B cell (primary cell): ENCODE data around the gene UPB1.

Experiments used
- EZH2 ChIP-seq: IDR thresholded peaks from 2 replicates; pipeline ENCODE4 v1.6.1; 2012; ENCODE audit warnings: borderline replicate concordance, low read depth, mild to moderate bottlenecking, moderate library complexity, low read length; ENCODE audit not compliant: insufficient read depth, poor library complexity, severe bottlenecking
- TF ChIP-seq, protein P1 (sequence below): fragments of 200-600 bp; IDR thresholded peaks from one replicate; pipeline ENCODE4 v1.8.0; 2022; ENCODE audit warnings: antibody characterized with exemption, mild to moderate bottlenecking

DNA sequence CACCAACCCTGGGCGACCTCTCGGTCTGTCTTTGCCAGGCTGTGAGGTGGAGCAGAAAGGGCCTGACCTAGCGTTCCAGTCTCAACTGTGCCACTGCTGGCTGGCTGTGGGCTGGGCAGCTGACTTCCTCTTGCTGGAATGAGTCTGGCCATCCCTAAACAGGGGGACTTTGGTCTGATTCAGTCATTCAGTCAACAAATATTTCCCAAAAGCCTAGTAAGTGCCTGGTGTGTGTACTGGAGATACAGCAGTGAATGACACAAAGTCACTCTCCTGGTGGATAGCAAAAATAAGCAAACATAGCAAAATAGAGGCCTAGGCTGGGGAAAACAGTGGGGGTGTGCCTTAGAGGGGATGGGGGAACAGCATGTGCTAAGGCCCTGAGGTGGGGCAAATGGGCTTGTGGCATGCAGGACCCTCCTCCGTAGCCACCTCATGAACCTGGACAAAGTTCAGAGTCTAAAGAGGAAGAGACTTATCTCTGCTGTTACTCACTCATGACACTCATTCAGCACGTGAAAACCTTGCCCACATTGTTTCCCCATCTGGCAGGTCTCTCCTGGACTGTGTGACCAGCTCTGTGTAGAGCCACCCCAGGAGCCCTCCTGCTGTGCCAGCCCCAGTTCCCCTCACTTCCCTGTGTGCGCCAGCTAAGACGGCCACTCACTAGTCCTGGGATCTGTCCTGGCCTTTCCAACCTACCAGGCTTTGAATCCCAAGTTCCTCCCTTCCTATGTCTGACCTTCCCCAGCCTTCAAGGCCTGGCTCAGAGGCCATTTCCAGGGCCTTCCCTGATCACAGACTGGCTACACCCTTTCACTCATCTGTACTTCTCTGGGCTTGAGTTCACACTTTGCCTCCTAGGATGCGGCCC lies 55.1 kb downstream of the UPB1 start:
- TF ChIP-seq, protein P1, sequence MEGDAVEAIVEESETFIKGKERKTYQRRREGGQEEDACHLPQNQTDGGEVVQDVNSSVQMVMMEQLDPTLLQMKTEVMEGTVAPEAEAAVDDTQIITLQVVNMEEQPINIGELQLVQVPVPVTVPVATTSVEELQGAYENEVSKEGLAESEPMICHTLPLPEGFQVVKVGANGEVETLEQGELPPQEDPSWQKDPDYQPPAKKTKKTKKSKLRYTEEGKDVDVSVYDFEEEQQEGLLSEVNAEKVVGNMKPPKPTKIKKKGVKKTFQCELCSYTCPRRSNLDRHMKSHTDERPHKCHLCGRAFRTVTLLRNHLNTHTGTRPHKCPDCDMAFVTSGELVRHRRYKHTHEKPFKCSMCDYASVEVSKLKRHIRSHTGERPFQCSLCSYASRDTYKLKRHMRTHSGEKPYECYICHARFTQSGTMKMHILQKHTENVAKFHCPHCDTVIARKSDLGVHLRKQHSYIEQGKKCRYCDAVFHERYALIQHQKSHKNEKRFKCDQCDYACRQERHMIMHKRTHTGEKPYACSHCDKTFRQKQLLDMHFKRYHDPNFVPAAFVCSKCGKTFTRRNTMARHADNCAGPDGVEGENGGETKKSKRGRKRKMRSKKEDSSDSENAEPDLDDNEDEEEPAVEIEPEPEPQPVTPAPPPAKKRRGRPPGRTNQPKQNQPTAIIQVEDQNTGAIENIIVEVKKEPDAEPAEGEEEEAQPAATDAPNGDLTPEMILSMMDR, result no peak
- no peak for TF ChIP-seq EZH2
